ENCODE measurements around the gene COL4A2. TPM values are rescaled to one million over a fixed set of nuclear protein-coding genes. Genes with fewer than 3 reads are reported as not detected.
A peak's percentile ranks its signal among the peaks of the same experiment; 100 is the strongest.

Gene COL4A2
- total and polyA plus RNA-seq, 12 donors: 70.9 to 1,589 (median 171) TPM

DNA sequence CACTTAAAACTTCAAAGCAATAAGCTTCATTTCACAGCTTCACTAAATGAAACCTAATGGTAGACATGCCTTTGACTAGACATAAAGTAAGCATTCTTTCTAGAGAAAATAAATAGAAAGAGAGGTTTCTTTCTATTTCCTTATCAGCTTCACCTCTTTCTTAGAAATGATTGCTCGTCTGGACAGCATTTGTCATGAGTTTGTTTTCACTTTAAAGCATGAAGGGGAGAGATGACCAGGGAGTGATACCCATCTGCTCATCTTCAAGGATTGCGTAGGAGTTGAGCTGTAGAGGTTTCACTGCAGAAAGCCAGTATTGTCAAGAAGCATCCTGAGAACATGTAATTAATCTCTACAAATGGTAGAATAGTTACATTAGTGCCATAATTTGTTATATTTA is 61.3 kb downstream of the COL4A2 start:
- H3K27me3 ChIP-seq: no peaks in the 10 kb centered on the region
- WGBS, 4 donors: 75 to 89% (median 79%) methylated on average over 2 of the region's 2 CpGs
- H3K4me1 ChIP-seq (replicated peaks in 1 of 2): peaks cover 4 to 24% of the 10 kb centered on the region in 2 donors
- no peaks in the 10 kb centered on the region for H3K9me3 ChIP-seq (replicated peaks in 1 of 3)
- no peak overlapping the region for H3K4me3 ChIP-seq
- DNase-seq: no peak
- no peak overlapping the region for H3K27ac ChIP-seq
- intact Hi-C loops (cut with DNase I): no loop called here
- no peaks in the 10 kb centered on the region for H3K36me3 ChIP-seq (replicated peaks in 1 of 2)
- no peak for TF ChIP-seq POLR2A (IDR thresholded peaks at IDR 0.05)
- no peak for TF ChIP-seq CTCF (IDR thresholded peaks at IDR 0.05)

DNA sequence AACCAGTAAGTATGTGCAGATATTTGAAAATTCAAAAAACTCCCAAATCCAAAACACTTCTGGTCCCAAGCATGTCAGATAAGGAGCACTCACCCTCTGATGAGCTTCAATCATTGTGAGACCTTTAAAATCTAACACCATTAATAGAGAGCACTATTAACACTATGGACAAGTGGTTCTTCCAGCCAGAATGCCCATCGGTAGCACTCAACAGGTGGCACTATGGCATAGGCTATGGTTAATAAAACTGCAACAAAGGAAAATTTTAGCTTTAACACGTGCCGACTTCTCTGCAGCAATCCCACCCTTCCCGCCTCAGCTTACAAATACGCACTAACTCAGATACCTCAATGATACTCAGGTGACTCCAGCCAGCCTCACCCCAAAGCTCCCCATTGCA is 62.3 kb downstream of the COL4A2 start:
- intact Hi-C loops (cut with DNase I): no loop called here
- Histone ChIP-seq H3K4me1 (replicated peaks in 1 of 2) (peaks cover 4 to 24% of the 10 kb centered on the region in 2 donors), H3K9me3 (replicated peaks in 1 of 3) (no peaks in the 10 kb centered on the region), H3K27ac (no peak overlapping the region), H3K4me3 (no peak overlapping the region), H3K36me3 (replicated peaks in 1 of 2) (no peaks in the 10 kb centered on the region), H3K27me3 (no peaks in the 10 kb centered on the region)
- TF ChIP-seq POLR2A (IDR thresholded peaks at IDR 0.05) (no peak), CTCF (IDR thresholded peaks at IDR 0.05) (no peak)
- 91 to 97% (median 95%) methylated on average over 5 of the region's 5 CpGs for WGBS, 4 donors
- DNase-seq: no peak

DNA sequence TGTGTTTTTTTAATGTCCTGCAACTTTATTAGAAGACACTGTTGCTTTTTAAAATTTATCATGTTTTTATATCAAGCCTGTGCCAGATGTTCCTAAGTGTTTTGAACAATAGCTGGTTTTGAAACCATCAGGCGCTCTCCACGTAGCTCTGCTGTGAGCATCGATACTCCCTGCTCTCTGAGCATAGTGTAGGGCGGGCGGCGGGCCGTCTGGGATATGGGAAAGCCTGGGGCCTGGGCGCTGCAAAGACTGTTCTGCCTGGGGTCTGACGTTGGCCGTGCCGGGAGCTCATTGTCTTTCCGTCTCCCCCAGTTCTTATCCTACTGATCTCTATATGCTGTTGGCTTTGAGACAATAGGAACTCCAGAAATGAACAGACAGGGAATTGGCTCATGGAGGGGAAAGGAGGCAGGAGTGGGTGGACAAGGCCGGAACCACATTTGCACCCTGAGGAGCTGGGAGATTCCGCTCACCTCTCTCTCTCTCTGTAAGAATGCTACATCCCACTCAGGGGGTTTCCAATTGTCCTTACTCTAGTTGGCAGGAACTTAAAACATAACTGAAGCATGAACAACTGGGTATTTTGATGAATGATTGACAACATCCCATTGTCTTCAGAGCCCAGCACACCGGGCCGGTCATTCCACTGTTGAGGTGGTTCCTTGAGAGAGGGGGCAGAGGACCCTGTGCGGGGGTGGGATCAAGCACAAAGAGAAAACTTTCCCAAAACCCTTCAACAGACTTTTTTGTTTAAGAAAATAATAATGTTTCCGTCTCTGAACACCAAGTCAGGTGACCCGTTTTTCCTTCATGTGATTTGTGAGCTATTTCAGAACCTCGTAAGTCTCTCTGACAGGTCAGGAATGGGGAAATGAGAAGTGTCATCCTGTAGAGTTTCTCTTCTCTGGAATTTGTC is 64.7 kb downstream of the COL4A2 start:
- WGBS, 4 donors: 55 to 70% (median 66%) methylated on average over 17 to 20 of the region's 20 CpGs
- Histone ChIP-seq H3K36me3 (replicated peaks in 1 of 2) (no peaks in the 10 kb centered on the region), H3K9me3 (replicated peaks in 1 of 3) (no peaks in the 10 kb centered on the region), H3K4me3 (no peak overlapping the region), H3K4me1 (replicated peaks in 1 of 2) (peaks cover 9 to 41% of the 10 kb centered on the region in 2 donors), H3K27ac (peak overlapping the region in 2 of 5 donors; percentile 55 to 82), H3K27me3 (no peaks in the 10 kb centered on the region)
- TF ChIP-seq CTCF (IDR thresholded peaks at IDR 0.05): no peak
- no peak for TF ChIP-seq POLR2A (IDR thresholded peaks at IDR 0.05)
- intact Hi-C loops (cut with DNase I): no loop called here
- DNase-seq: peak in 1 of 7 donors; percentile 19

- Histone ChIP-seq H3K27ac (peak overlapping the region in 1 of 5 donors; percentile 55), H3K36me3 (replicated peaks in 1 of 2) (no peaks in the 10 kb centered on the region), H3K9me3 (replicated peaks in 1 of 3) (no peaks in the 10 kb centered on the region), H3K27me3 (no peaks in the 10 kb centered on the region), H3K4me1 (replicated peaks in 1 of 2) (peaks cover 9 to 49% of the 10 kb centered on the region in 2 donors), H3K4me3 (no peak overlapping the region)
- no peak for TF ChIP-seq POLR2A (IDR thresholded peaks at IDR 0.05)
- TF ChIP-seq CTCF (IDR thresholded peaks at IDR 0.05): no peak
- intact Hi-C loops (cut with DNase I): no loop called here
- DNase-seq: no peak
Measured at GRCh38 chr13:110372676-110373075, 65.6 kb downstream of the COL4A2 start.
